GM21737 (cell line): ENCODE results near the gene SMARCE1.
A peak's percentile ranks its signal among the peaks of the same experiment; 100 is the strongest.

ENCODE experiments used
- ATAC-seq: cut with Tn5 transposase; IDR thresholded peaks from one replicate; pipeline ENCODE4 v1.9.1; 2021; ENCODE audit warnings: mild to moderate bottlenecking, moderate library complexity; ENCODE audit not compliant: unreplicated experiment

SMARCE1 gene

GRCh38 chr17:40646791-40647623 is 611 bp downstream of the SMARCE1 start:
- peak; percentile 11 for ATAC-seq

GRCh38 chr17:40645943-40646342 is 1.7 kb downstream of the SMARCE1 start:
- ATAC-seq = no peak

- no peak for ATAC-seq
Measured at GRCh38 chr17:40645291-40645690, 2.3 kb downstream of the SMARCE1 start.

- ATAC-seq = no peak
Measured at GRCh38 chr17:40637931-40638330, 9.7 kb downstream of the SMARCE1 start.

- no peak for ATAC-seq
Measured at GRCh38 chr17:40633871-40634270, 13.7 kb downstream of the SMARCE1 start.

- ATAC-seq = no peak
Measured at GRCh38 chr17:40632216-40632615, 15.4 kb downstream of the SMARCE1 start.

GRCh38 chr17:40629842-40630241 is 17.8 kb downstream of the SMARCE1 start:
- no peak for ATAC-seq

GRCh38 chr17:40625311-40625710 is 22.3 kb downstream of the SMARCE1 start:
- ATAC-seq = no peak

- ATAC-seq = no peak
Measured at GRCh38 chr17:40623419-40624210, 24.0 kb downstream of the SMARCE1 start.

GRCh38 chr17:40622509-40622928 is 25.1 kb downstream of the SMARCE1 start:
- no peak for ATAC-seq

- no peak for ATAC-seq
Measured at GRCh38 chr17:40621578-40621977, 26.0 kb downstream of the SMARCE1 start.

GRCh38 chr17:40621019-40621418 is 26.6 kb downstream of the SMARCE1 start:
- ATAC-seq = no peak

GRCh38 chr17:40618754-40619625 is 28.6 kb downstream of the SMARCE1 start:
- no peak for ATAC-seq

GRCh38 chr17:40617678-40618240 is 29.9 kb downstream of the SMARCE1 start:
- no peak for ATAC-seq

- no peak for ATAC-seq
Measured at GRCh38 chr17:40616592-40616991, 31.0 kb downstream of the SMARCE1 start.

GRCh38 chr17:40615841-40616476 is 31.7 kb downstream of the SMARCE1 start:
- no peak for ATAC-seq

- ATAC-seq = peak; percentile 52
Measured at GRCh38 chr17:40615068-40615840, 32.4 kb downstream of the SMARCE1 start.

GRCh38 chr17:40614431-40615067 is 33.1 kb downstream of the SMARCE1 start:
- no peak for ATAC-seq
